Small intestine (tissue), 7 donors: ENCODE measurements around the gene IQCH. TPM values are rescaled to one million over a fixed set of nuclear protein-coding genes. Genes with fewer than 3 reads are reported as not detected.

ENCODE experiments used
- DNase-seq, 2 donors: peaks; one replicate each; pipeline versions ENCODE4 v3.0.0 to v3.0.0-alpha.2; 2013
- FAIRE-seq: peaks from 2 replicates; lab custom pipeline; 2012; peaks lifted over from hg19 to GRCh38; lab: Jason Lieb, UNC
- H3K27ac ChIP-seq, 3 donors: one replicate each; pipeline ENCODE4 v1.5.1; 2013; ENCODE audit warnings: low read length in 2 of 3, mild to moderate bottlenecking in 2 of 3, control low read depth in 1 of 3, inconsistent platforms in 1 of 3, low read depth in 1 of 3, moderate library complexity in 1 of 3
- H3K27me3 ChIP-seq, 3 donors: one replicate each; pipeline ENCODE4 v1.6.1; 2013; ENCODE audit warnings: low read length in 3 of 3, inconsistent platforms in 1 of 3; ENCODE audit not compliant: control insufficient read depth in 3 of 3, insufficient read depth in 3 of 3
- H3K36me3 ChIP-seq, 3 donors: one replicate each; pipeline ENCODE4 v1.6.1; 2013; ENCODE audit warnings: low read length in 3 of 3, inconsistent platforms in 1 of 3, low read depth in 1 of 3, mild to moderate bottlenecking in 1 of 3, moderate library complexity in 1 of 3; ENCODE audit not compliant: control insufficient read depth in 3 of 3, insufficient read depth in 2 of 3
- H3K4me1 ChIP-seq, 3 donors: one replicate each; pipeline ENCODE4 v1.6.1; 2013; ENCODE audit warnings: low read length in 2 of 3, inconsistent platforms in 1 of 3, low read depth in 1 of 3, mild to moderate bottlenecking in 1 of 3, moderate library complexity in 1 of 3; ENCODE audit not compliant: control insufficient read depth in 3 of 3, insufficient read depth in 2 of 3
- H3K4me3 ChIP-seq, 3 donors: one replicate each; pipeline ENCODE4 v1.5.1; 2013; ENCODE audit warnings: low read length in 3 of 3, control low read depth in 1 of 3, inconsistent platforms in 1 of 3, low read depth in 1 of 3, mild to moderate bottlenecking in 1 of 3, moderate library complexity in 1 of 3
- H3K9me3 ChIP-seq, 2 donors: one replicate each; pipeline ENCODE4 v1.6.1; 2013; ENCODE audit warnings: low read depth in 1 of 2, low read length in 1 of 2; ENCODE audit not compliant: control insufficient read depth in 2 of 2, insufficient read depth in 1 of 2
- WGBS, 3 donors: extraction: QIAGEN DNeasy Blood & Tissue Kit; methylation state at CpG; one replicate each; pipeline ENCODE4 v1.1.7; 2013; 5-methylcytosine and 5-hydroxymethylcytosine counted together
- polyA plus RNA-seq, 4 donors: library from polyadenylated mRNA; stranded (reverse) in 3 of 4; unstranded in 1 of 4; fragments of 200-250 nt in 3 of 4; fragments of 120-200 nt in 1 of 4; gene quantifications; one replicate each; pipeline versions ENCODE4 v1.2.1 to v1.2.3, GENCODE V29; 2013
- donor health status: healthy with polysubstance abuse.
- donor health status: control.
- donor health status: control.
- donor health status: Bipolar disorder and iron deficiency.
- donor health status: healthy.

IQCH gene
- polyA plus RNA-seq, 4 donors = 0.27 to 0.72 (median 0.36) TPM; not detected in 1

- H3K4me1 ChIP-seq = no peaks in the 10 kb centered on the region
- no peaks in the 10 kb centered on the region for H3K27me3 ChIP-seq
- H3K27ac ChIP-seq = no peak overlapping the region
- H3K36me3 ChIP-seq = no peaks in the 10 kb centered on the region
- FAIRE-seq = peak; percentile 26
- no peaks in the 10 kb centered on the region for H3K9me3 ChIP-seq
- 25 to 52% (median 40%) methylated on average over 1 of the region's 1 CpG for WGBS, 3 donors
- no peak overlapping the region for H3K4me3 ChIP-seq
- DNase-seq = no peak
These were observed 131.4 kb downstream of the IQCH start for GRCh38 chr15:67385971-67386370.

DNA sequence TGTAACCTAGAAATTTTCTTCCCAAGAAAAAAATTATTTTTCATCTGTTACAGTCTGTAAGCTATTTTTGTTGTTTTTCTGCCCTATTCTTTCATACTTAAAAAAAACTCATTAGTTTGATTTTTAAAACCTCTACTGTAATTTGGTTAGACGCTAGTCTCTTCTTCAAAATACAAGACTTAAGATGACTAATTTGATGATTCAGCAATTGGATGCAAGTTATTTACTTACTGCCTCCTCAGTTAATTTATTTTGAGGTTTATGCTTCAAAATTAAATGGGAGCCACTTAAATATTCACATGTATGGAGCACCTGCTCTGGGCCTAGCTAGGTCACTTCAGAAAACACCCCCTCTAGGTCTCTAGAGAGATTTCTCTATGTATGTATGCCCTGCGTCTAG lies 132.4 kb downstream of the IQCH start:
- Histone ChIP-seq H3K4me1 (no peaks in the 10 kb centered on the region), H3K36me3 (no peaks in the 10 kb centered on the region), H3K27ac (no peak overlapping the region), H3K27me3 (no peaks in the 10 kb centered on the region), H3K9me3 (no peaks in the 10 kb centered on the region), H3K4me3 (no peak overlapping the region)
- WGBS, 3 donors = 93 to 97% (median 96%) methylated on average over 2 of the region's 2 CpGs
- no peak for FAIRE-seq
- no peak for DNase-seq

- no peak for FAIRE-seq
These were observed 135.4 kb downstream of the IQCH start for GRCh38 chr15:67389975-67390374.

GRCh38 chr15:67394873-67395639 lies 140.5 kb downstream of the IQCH start:
- no peak overlapping the region for H3K4me3 ChIP-seq
- DNase-seq = no peak
- 78 to 83% (median 81%) methylated on average over 9 of the region's 9 CpGs for WGBS, 3 donors
- H3K4me1 ChIP-seq = no peaks in the 10 kb centered on the region
- H3K27ac ChIP-seq = no peak overlapping the region
- no peaks in the 10 kb centered on the region for H3K36me3 ChIP-seq
- no peak for FAIRE-seq
- no peaks in the 10 kb centered on the region for H3K9me3 ChIP-seq
- H3K27me3 ChIP-seq = no peaks in the 10 kb centered on the region

More at GRCh38 chr15:67389975-67390374, 135.4 kb downstream of the IQCH start:
- no peaks in the 10 kb centered on the region for H3K9me3 ChIP-seq
- no peak overlapping the region for H3K4me3 ChIP-seq
- no peaks in the 10 kb centered on the region for H3K4me1 ChIP-seq
- H3K36me3 ChIP-seq = no peaks in the 10 kb centered on the region
- DNase-seq = no peak
- H3K27me3 ChIP-seq = no peaks in the 10 kb centered on the region
- H3K27ac ChIP-seq = no peak overlapping the region
- 41 to 59% (median 42%) methylated on average over 1 of the region's 1 CpG for WGBS, 3 donors

DNA sequence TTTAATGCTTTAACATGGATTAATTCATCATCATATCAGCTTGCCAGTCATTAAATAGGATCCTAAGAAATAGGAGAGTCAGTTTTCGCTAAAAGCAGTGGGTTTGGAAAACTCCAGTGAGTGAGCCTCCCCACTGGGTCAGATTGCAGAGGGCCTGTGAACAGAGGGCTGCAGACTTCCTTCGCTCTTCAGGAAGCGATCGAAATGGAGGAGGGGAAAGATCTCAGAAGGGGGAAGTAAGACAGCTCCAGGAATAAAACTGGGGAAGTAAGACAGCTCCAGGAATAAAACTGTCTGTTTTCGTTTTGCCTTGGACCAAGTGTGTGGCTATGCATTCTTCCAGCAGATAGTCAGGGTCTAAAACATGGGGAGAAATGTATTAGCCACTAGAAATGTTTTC lies 141.5 kb downstream of the IQCH start:
- FAIRE-seq = no peak
- 75 to 92% (median 88%) methylated on average over 5 of the region's 5 CpGs for WGBS, 3 donors

GRCh38 chr15:67397139-67397538 lies 142.6 kb downstream of the IQCH start:
- Histone ChIP-seq H3K4me1 (no peaks in the 10 kb centered on the region), H3K9me3 (no peaks in the 10 kb centered on the region), H3K27ac (no peak overlapping the region), H3K27me3 (no peaks in the 10 kb centered on the region), H3K4me3 (no peak overlapping the region), H3K36me3 (no peaks in the 10 kb centered on the region)
- 68 to 86% (median 78%) methylated on average over 1 of the region's 1 CpG for WGBS, 3 donors
- FAIRE-seq (no peak), DNase-seq (no peak)

More for the DNA sequence above, 141.5 kb downstream of the IQCH start:
- no peaks in the 10 kb centered on the region for H3K36me3 ChIP-seq
- DNase-seq = no peak
- H3K27me3 ChIP-seq = no peaks in the 10 kb centered on the region
- H3K4me1 ChIP-seq = no peaks in the 10 kb centered on the region
- no peak overlapping the region for H3K4me3 ChIP-seq
- H3K9me3 ChIP-seq = no peaks in the 10 kb centered on the region
- no peak overlapping the region for H3K27ac ChIP-seq

DNA sequence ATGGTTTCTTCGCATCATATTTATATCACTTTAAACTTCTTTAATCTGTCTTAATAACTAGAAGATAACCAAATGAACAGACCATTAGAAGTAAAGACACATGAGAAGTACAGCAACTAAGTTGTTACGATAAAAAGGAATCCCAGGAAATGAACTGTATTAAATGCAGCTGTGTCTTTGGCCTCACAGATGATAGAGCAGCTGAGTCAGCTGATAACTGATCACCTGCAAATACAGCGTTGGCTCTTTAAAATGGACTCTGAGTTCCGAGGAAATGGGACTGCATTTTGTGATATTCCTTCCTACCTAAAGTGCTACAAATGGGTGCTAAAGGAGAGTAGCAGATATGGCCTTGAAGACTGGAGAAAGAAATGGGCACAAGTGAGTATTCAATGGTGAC lies 145.3 kb downstream of the IQCH start:
- Histone ChIP-seq H3K9me3 (no peaks in the 10 kb centered on the region), H3K4me1 (no peaks in the 10 kb centered on the region), H3K4me3 (no peak overlapping the region), H3K27ac (no peak overlapping the region), H3K27me3 (no peaks in the 10 kb centered on the region), H3K36me3 (no peaks in the 10 kb centered on the region)
- WGBS, 3 donors = 33 to 74% (median 45%) methylated on average over 4 of the region's 4 CpGs
- FAIRE-seq = no peak
- DNase-seq = peak; percentile 35 to 57

GRCh38 chr15:67400890-67401289 lies 146.3 kb downstream of the IQCH start:
- Histone ChIP-seq H3K4me3 (no peak overlapping the region), H3K36me3 (no peaks in the 10 kb centered on the region), H3K9me3 (no peaks in the 10 kb centered on the region), H3K27me3 (peaks cover 0 to 3% (median 0%) of the 10 kb centered on the region in 3 donors), H3K4me1 (no peaks in the 10 kb centered on the region), H3K27ac (no peak overlapping the region)
- FAIRE-seq = no peak
- DNase-seq = no peak
- WGBS, 3 donors = 82 to 88% (median 83%) methylated on average over 2 of the region's 2 CpGs
